Prostate gland (tissue), 2 donors: Measurements from ENCODE around the gene EPHA2.

Experiments used
- POLR2A ChIP-seq: fragments of 450-650 bp; IDR thresholded peaks from one replicate; pipeline ENCODE4 v1.6.1; 2016; ENCODE audit warnings: antibody characterized with exemption, mild to moderate bottlenecking
- POLR2AphosphoS5 ChIP-seq: sonication (generic); formaldehyde crosslinking; IDR thresholded peaks from one replicate; pipeline ENCODE4 v1.6.1; 2017; ENCODE audit warnings: antibody characterized with exemption
- TF ChIP-seq, protein P1 (sequence below), 4 experiments: fragments of 200-600 bp in 2 of 4; fragments of 450-650 bp in 2 of 4; sonication (generic) in 2 of 4; IDR thresholded peaks; 1 replicate in 3 of 4; 2 replicates in 1 of 4; pipeline ENCODE4 v1.5.1; 2016 to 2019; ENCODE audit warnings: antibody characterized with exemption in 4 of 4, mild to moderate bottlenecking in 2 of 4, moderate library complexity in 2 of 4

- TF ChIP-seq, protein P1, sequence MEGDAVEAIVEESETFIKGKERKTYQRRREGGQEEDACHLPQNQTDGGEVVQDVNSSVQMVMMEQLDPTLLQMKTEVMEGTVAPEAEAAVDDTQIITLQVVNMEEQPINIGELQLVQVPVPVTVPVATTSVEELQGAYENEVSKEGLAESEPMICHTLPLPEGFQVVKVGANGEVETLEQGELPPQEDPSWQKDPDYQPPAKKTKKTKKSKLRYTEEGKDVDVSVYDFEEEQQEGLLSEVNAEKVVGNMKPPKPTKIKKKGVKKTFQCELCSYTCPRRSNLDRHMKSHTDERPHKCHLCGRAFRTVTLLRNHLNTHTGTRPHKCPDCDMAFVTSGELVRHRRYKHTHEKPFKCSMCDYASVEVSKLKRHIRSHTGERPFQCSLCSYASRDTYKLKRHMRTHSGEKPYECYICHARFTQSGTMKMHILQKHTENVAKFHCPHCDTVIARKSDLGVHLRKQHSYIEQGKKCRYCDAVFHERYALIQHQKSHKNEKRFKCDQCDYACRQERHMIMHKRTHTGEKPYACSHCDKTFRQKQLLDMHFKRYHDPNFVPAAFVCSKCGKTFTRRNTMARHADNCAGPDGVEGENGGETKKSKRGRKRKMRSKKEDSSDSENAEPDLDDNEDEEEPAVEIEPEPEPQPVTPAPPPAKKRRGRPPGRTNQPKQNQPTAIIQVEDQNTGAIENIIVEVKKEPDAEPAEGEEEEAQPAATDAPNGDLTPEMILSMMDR (IDR thresholded peaks at IDR 0.05): no peak
- TF ChIP-seq POLR2A: no peak
- no peak for TF ChIP-seq POLR2AphosphoS5
Observed at GRCh38 chr1:16174261-16174868, 18.5 kb upstream of the EPHA2 start.
